Non-pigmented ciliary epithelial cell (primary cell): ENCODE data around the gene AP4M1.
A peak's percentile ranks its signal among the peaks of the same experiment; 100 is the strongest.

ENCODE experiments used
- DNase-seq: peaks from one replicate; pipeline ENCODE4 v3.0.0-alpha.2; 2010; ENCODE audit warnings: low read depth

AP4M1 gene

GRCh38 chr7:100087055-100087750 is 14.2 kb upstream of the AP4M1 start:
- DNase-seq = peak; percentile 95

DNA sequence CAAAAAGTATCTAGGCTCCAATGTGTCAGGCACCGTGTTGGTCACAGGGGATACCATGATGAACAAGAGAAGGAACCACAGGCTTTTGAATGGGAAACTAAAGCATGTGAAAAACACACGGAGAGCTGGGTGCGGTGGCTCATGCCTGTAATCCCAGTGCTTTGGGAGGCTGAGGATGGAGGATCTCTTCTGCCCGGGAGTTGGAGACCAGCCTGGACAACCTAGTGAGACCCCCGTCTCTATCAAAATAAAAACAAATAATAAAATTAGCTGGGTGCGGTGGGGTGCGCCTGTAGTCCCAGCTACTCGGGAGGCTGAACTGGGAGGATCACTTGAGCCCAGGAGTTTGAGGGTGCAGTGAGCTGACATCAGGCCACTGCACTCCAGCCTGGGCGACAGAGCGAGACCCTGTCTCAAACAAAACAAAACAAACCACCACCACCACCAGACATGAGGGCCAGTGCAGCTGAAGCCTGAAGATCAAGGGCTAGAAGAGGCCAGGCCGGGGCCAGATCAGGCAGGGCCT is 13.3 kb upstream of the AP4M1 start:
- no peak for DNase-seq

DNA sequence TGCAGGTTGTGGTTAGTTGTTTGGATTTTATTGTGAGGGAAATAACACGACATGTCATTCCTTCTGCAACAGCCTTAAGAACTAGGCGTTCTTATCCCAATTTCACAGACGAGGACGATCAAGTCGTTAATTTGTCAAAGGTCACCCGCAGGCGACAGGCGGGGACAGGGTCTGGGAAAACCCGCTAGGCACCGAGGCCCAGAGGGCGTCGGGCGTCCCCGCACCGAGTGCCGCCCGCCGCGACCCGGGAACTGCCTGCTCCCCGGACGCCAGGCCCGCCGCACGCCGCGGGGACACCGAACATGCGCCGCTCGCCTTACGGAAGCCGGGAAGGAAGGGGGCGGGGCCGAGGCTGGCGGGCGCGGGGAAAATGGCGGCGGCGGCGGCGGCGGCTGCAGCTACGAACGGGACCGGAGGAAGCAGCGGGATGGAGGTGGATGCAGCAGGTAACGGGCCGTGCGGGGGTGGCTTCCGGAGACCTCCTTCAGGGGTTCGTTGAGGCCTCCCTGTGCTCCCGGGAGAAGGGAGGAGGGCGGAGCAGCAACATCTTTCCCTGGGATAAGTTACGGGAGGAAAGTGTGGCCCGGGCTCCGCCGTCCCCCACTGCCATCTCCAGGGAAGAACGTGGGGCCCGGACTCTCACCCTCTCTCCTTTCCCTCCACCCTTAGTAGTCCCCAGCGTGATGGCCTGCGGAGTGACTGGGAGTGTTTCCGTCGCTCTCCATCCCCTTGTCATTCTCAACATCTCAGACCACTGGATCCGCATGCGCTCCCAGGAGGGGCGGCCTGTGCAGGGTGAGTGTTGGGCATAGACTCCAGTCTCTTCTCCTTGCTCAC is 12.6 kb upstream of the AP4M1 start, which contains the start of gene COPS6:
TSS of gene COPS6 (plus strand) at position 349 of the 837 bp plus-strand sequence. CDS start at position 371, 22 bp downstream.
- no peak for DNase-seq

GRCh38 chr7:100089458-100090196 is 11.8 kb upstream of the AP4M1 start:
- no peak for DNase-seq

DNA sequence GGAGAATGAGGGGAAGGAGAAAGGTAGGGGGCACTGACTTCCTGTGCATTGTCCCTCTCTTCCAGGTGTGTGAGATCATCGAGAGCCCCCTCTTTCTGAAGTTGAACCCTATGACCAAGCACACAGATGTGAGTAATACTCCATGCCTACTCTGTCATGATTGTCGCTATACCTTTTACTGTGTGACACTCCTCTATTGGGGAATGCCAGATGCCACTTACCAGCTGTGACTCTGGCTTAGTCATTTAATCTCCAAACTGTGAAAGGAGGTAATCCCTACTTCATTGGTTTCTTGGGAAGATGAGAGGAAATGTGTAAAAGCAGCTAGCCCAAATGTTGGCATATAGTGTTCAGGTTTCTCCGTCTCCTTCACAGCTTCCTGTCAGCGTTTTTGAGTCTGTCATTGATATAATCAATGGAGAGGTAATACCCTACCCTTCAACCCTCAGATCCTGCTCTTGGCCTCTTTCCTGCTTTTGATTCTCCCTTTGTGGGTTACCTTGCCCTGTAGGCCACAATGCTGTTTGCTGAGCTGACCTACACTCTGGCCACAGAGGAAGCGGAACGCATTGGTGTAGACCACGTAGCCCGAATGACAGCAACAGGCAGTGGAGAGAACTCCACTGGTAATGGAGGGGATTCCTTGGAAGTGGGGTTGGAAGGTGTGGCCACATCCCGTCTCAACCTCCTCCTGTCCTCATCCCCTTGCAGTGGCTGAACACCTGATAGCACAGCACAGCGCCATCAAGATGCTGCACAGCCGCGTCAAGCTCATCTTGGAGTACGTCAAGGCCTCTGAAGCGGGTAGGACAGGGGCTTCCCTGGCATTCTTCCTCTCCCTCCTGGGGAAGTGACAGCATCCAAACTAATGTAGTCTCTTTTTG is 10.7 kb upstream of the AP4M1 start:
- DNase-seq = no peak

DNA sequence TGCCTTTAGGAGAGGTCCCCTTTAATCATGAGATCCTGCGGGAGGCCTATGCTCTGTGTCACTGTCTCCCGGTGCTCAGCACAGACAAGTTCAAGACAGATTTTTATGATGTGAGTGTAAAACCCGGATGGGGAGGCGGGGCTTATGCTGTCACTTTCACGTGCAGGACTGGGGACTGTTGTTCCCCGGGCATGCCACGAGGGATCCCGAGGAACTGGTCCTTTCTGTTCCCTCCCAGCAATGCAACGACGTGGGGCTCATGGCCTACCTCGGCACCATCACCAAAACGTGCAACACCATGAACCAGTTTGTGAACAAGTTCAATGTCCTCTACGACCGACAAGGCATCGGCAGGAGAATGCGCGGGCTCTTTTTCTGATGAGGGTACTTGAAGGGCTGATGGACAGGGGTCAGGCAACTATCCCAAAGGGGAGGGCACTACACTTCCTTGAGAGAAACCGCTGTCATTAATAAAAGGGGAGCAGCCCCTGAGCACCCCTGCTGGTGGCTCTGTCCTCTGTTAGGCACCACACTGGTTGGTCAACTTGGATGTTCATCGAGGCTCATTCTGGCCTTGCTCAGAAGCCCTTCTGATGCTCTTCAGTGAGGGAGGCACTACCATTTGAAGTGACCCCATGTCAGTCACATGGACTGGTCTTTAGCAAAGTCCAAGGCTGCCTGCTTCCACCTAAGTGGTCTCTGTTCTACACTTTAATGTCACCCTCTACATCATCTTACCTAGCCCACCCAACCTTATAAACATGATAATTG is 9.8 kb upstream of the AP4M1 start:
- no peak for DNase-seq

DNA sequence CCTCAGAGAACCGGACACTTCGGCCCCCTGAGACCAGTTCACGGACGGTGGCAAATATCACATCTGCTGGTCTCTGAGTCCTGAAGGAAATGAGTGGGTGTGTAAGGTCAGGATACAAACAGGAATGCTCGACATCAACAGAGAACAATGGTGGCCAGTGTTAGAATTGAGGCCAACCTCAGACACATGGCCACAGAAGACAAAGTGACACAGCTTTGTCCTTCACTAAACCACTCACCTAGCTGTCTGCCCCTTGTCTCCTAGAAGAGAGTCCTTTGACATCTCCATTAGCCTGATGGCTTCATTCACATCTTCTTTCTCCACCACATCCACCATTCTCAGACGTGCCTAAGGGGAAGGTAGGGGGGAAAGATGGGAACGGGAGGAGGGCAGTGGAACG is 8.4 kb upstream of the AP4M1 start:
- DNase-seq = no peak

- no peak for DNase-seq
These were observed 7.9 kb upstream of the AP4M1 start for GRCh38 chr7:100093498-100093897.

GRCh38 chr7:100093925-100094486 is 7.4 kb upstream of the AP4M1 start:
- DNase-seq = no peak

DNA sequence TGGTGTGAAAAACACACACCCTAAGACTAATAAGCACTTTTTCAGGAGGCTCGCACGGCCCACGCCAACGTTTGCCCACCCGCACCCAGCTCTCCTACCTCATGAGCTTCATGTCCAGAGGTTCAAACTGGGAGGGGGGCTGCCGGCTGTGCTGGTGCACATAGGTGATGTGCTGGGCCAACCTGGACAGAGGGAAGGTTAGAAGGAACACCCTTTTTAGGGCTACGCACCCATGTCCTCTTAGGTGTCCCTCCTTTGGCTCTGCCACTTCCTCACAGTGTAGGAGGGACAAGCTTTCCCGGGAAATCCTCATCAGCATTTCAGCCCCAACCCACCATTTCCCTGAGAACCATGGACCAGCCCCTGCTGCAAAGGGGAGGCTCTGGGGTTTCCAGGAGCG is 6.2 kb upstream of the AP4M1 start:
- no peak for DNase-seq

GRCh38 chr7:100095704-100096103 is 5.7 kb upstream of the AP4M1 start:
- no peak for DNase-seq

DNA sequence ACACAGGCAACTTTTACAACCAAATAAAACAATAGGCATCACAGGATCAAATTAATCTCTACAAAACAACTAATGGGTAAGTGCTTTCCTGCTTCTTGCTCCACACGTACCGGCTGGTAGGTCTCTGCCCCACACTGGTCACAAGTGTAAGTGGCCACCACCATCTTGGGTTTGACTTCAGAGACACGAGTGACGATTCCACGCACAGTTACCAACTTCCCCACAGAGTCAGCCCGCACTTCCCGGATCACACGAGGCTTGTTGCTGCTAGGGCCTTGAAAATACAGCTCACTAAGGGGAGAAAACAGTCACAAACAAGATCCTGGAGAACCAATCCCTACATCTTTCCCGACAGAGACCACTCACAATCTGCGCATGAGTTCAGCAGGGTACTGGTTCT is 2.5 kb upstream of the AP4M1 start:
- no peak for DNase-seq

GRCh38 chr7:100099452-100099851 is 2.0 kb upstream of the AP4M1 start:
- DNase-seq = no peak

- peak; percentile 87 for DNase-seq
These were observed 925 bp upstream of the AP4M1 start for GRCh38 chr7:100100420-100101015.

- DNase-seq = peak; percentile 92
These were observed 1.8 kb downstream of the AP4M1 start for GRCh38 chr7:100102950-100103840.

DNA sequence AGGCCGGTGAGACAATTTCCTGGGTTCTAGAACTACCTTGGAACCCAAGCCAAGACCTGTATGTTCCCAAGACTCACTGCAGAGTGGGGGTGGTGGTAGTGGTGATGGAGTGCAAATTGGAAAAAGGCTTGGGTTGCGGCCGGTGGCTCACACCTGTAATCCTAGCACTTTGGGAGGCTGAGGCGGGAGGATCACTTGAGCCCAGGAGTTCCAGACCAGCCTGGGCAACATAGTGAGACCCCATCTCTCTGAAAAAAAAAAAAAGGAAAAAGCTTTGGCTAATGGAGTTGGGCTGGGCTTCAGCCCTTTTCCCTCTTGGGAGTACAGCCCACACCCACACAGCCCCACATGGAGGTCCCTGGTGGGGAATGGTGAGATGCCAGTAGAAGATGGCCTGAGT is 4.1 kb downstream of the AP4M1 start:
- no peak for DNase-seq

DNA sequence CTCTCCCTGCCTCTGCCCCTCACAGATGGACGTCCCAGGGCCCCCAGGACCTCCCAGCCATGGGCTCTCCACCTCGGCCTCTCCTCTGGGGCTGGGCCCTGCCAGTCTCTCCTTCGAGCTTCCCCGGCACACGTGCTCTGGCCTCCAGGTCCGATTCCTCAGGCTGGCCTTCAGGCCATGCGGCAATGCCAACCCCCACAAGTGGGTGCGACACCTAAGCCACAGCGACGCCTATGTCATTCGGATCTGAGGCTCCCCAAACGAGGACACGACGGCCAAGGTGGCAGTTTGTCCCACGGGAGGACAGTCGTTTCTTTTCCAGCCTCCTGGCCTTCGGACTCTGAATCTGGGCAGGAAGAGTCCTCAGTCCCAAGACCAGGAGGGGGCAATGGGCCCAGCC is 5.2 kb downstream of the AP4M1 start:
- DNase-seq = no peak

DNA sequence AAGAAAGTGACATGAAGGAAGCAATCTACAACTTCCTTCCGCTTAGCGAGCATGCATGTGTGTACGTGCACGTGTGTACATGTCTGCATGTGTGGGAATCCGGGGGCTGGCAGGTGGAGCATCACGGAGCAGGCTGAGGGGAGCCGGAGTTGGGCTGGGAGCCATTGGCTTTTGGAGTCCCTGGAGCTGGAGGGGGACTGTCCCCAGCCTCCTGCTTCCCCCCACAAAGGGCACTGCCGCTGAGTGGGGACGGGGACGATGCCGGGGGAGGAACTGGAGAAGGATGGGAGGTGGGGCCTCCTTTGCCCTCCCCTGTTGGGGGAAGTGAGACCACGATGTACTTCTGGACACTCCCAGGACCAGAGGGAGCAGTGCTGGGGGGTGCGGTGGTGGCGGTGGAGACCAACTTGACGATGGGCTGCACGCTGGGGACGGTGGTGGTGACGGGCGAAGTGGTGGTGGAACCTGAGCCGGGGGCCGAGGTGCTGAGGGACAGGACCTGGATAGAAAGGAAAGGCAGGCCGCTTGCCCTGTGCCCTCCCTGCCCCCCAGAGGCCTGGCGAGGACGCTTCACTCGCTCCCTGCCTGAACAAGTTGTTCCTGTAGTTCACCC is 5.8 kb downstream of the AP4M1 start:
- no peak for DNase-seq
